Central memory CD4-positive, alpha-beta T cell (primary cell): ENCODE results near the gene SLC9A7.

Source experiments
- DNase-seq: peaks from one replicate; pipeline ENCODE4 v3.0.0; 2022

SLC9A7 gene

DNA sequence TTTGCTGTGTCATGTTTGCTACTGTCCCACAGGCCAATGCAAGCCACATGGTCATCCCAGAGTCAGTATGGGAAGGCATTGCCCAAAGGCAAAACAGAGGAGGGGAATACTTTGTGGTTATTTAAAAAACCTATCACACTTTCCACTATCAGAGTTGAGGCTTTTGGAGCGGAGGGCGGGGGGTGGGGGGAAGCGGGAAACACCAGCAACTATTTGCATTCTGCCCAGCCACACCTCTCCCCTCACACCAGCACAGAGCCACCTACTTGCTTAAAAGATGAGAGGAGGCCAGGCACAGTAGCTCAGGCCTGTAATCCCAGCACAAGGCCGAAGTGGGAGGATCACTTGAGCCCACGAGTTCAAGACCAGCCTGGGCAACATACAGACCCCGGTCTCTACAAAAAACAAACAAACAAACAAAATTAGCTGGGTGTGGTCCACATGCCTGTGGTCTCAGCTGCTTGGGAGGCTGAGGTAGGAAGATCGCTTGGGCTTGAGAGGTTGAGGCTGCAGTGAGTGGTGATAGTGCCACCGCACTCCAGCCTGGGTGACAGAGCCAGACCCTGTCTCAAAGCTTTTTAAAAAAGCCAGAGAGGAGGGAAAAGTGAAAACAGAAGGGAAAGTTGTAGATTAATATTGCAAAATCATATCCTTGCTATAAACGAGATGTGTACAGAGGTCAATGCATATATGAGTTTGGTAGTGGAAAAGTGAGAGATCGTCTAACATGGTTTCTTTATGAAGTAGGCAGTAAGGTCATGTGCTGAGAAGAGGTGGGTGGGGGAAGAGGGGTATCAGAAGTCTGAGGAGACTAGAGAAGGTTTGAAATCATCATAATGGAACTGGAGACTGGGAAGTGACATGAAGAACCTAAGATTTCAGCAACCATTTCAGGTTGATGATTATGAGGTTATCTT is 187.2 kb downstream of the SLC9A7 start:
- DNase-seq: no peak

DNA sequence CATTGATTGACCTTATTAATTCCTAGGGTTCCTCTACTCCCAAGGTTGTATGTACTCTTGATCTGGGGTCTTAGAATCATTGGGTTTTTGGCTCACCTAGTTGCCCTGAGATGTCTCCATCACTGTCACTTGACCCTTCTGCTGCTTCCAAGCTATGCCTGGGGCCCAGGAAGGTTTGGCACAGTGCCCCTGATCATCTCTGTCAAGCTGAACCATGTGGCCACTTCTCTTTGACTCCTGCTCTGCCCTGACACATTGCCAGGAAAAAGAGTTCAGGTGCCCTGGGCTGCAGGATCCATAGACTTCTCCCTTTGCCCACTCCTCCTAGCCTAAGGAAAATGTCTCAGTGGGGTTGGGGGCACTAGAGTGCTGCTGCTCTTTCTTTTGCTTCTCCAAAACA is 189.3 kb downstream of the SLC9A7 start:
- DNase-seq: no peak

DNA sequence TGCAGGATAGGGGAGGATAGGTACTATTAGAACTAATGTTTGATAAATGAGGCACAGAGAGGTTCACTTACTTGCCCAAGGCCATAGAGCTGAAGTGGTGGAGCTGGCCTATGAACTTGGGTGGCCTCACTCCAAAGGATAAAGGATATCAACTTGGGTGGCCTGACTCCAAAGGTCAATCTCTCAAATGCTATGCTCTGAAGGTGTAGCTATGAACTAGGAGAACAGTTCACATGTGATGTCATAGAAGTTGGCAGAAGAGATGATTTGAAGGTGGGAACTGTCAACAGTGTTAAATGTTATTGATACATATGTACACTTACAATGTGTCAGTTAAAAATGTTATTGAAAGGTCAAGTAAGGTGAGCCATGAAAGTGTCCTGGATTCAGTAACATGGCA is 191.5 kb downstream of the SLC9A7 start:
- DNase-seq: no peak

DNA sequence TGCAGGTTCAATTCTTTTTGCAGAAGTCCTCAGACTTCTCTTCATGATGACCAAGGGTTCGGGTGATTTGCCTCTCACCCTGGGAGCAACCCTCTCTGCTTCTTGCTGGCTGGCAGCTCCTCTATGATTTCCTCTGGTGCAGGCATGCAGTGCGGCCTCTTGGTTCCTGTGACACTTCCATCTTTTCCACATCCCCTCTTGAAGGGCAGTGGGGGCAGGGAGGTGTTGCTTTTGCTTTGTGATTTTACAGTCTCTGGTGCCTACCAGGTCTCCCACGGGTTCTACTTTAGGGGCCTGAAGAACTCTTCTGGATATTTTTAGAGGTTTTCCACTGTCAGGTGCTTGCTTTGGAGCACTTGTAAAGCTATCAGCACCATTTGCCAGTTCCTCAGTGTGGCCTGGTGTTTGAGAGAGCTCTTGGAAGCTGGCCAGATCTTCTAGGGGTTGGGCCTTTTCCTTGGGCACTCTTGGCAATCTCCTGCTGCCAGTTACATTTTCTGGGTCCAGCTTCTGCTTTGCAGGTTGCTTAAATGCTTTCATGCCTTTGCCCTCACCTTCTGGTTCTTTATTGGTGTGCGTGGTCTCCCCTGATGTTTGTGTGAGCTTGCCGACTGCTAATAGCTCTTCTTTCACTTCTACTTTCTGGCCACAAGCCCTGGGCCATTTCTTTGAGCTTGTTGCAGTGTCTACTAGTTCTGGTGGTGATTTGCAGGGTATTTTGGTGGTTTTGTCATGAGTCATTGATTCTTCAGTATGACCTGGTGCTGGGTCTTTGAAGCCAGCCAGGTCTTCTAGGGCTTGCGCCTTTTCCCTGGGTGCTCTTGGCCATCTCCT is 196.9 kb downstream of the SLC9A7 start:
- DNase-seq: no peak

DNA sequence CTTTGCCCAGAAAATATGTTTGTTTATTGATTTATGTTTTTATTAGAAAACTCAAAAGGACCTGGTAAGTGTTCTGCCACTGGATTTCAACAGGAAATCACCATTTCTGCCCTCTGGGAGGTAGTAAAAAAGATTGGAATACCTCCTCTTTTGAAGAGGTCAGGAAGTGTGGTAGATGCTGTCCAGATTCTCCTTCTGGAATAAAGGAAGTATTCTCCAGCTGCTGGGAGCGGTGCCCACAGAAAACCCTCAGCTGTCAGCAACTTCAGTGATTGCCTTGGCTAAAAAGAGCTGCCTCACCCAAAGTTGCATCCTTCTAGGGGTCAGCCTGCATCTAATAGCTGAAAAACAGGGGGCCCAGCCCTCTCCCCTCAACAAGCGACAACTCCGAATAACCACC is 199.9 kb downstream of the SLC9A7 start:
- no peak for DNase-seq

DNA sequence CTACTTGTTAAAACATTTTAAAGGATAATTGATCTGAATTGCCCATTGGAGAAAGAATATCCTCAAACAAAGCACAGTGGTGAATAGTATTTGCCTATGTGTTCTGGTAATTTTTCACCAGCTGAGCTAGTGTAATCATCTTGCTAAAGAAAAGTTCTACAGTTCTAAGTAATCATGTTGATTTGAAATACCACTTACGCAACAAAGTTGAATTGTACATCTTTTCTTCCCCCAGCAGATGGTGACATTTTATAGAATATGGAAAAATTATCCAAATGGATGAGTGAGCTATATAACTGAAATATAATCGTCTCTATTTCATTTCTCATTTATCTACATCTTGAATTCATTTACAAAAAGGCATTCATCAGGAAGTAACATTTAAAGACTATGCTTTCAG is 204.0 kb downstream of the SLC9A7 start:
- peak; percentile 9 for DNase-seq

DNA sequence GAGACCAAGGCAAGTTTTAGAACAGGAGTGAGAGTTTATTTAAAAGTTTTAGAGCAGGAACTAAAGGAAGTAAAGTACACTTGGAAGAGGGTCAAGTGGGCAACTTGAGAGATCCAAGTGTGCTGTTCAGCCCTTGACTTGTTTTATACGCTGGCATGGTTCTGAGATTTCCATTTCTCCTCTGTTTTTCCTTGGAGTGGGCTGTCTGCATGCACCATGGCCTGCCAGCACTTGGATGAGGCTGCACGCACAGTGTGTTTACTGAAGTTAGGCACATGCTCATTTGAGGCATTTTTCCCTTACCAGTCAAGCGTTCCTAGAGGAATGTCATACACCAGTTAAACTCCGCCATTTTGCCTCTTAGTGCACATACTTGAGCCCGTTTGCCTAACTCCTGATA is 205.0 kb downstream of the SLC9A7 start:
- no peak for DNase-seq

DNA sequence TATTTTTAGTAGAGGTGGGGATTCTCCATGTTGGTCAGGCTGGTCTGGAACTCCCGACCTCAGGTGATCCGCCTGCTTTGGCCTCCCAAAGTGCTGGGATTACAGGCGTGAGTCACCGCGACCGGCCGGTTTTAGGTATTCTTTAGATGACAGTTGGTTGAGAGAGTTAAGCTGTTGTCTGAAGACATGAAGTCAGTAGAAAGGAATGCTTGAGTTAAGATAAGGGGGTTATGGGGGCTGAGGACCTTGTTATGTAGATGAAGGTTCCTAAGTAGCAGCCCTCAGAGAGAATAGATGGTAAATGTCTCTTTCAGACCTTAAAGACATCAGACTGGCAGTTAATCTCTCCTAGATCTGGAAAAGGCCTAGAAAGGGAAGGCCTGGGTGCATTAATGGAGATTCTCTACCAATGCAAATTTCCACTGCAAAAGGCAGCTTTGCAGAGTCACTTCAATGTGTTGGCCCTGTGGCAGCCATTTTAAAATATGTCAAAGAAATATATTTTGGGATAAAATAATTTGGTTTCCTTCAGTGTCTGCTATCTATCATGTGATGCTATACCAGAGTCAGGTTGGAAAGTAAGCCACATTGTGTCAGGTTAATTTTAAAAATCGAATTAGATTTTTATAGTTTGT is 207.3 kb downstream of the SLC9A7 start:
- no peak for DNase-seq

DNA sequence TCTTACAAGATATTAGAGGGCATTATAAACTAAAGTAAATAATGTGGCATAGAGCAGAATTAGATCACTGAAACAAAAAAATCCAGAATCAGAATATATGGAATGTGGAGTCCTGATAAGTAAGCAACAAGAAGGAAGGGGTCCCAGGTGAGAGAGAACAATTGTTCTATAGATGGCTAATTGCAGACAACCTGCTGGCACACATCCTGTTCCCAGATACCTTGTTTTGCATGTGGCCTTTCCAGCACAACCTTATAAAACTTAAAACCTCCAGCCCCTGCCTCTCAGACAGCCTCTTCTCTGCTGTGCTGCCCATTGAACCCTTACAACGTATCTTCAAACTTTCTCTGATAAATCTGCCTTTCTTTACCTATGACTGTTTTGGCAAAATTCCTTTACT is 209.0 kb downstream of the SLC9A7 start:
- DNase-seq: no peak
